ENCODE data around the gene ANKRD40. TPM values are rescaled to one million over a fixed set of nuclear protein-coding genes. Genes with fewer than 3 reads are reported as not detected.

The ANKRD40 gene
- total RNA-seq, 1 donor from 2014 or later, result 27.3 TPM

DNA sequence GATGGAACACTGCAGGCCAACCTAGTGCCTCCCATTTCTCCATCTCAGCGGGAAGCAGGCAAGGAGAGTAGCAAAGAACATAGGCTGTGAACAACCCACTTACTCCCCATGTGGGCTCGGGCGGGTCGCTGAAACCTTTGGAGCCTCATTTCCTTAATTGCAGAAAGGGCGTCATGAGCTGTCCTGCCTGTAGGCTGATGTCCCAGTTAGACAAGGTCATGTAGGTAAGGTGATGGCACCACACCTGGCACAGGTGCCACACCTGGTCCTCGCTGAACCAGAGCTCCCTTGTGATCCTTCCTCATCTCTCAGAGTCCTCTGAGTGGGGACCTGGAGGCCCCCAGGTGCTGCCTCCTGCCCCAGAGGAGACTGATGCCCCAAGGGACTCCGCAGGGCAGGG is 50.1 kb downstream of the ANKRD40 start:
- TF ChIP-seq, protein P1, sequence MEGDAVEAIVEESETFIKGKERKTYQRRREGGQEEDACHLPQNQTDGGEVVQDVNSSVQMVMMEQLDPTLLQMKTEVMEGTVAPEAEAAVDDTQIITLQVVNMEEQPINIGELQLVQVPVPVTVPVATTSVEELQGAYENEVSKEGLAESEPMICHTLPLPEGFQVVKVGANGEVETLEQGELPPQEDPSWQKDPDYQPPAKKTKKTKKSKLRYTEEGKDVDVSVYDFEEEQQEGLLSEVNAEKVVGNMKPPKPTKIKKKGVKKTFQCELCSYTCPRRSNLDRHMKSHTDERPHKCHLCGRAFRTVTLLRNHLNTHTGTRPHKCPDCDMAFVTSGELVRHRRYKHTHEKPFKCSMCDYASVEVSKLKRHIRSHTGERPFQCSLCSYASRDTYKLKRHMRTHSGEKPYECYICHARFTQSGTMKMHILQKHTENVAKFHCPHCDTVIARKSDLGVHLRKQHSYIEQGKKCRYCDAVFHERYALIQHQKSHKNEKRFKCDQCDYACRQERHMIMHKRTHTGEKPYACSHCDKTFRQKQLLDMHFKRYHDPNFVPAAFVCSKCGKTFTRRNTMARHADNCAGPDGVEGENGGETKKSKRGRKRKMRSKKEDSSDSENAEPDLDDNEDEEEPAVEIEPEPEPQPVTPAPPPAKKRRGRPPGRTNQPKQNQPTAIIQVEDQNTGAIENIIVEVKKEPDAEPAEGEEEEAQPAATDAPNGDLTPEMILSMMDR (conservative IDR thresholded peaks at IDR 0.05; ENCODE audit: low read depth, low read length), result no peak
- no peak overlapping the region for H3K4me3 ChIP-seq (ENCODE audit: low read depth, low read length)
- DNase-seq (ENCODE audit: low read depth), result no peak

DNA sequence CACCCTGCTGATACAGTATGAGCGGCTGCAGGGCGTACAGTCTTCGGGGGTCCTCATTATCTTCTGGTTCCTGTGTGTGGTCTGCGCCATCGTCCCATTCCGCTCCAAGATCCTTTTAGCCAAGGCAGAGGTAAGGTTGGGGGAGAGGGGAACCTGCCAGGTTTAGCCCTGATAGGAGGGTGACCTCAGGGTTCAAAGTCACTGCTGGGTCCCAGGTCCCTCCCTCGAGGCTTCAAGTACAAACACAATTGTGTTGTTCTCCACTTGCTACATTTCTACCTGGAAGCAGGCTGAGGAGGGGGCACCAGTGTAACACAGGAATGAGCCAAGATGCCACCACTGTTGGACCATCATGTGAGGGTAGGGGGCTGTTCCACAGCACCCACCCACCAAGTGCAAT is 50.7 kb downstream of the ANKRD40 start:
- TF ChIP-seq, protein P1 (conservative IDR thresholded peaks at IDR 0.05; ENCODE audit: low read depth, low read length), result no peak
- H3K4me3 ChIP-seq (ENCODE audit: low read depth, low read length), result no peak overlapping the region
- DNase-seq (ENCODE audit: low read depth), result no peak

DNA sequence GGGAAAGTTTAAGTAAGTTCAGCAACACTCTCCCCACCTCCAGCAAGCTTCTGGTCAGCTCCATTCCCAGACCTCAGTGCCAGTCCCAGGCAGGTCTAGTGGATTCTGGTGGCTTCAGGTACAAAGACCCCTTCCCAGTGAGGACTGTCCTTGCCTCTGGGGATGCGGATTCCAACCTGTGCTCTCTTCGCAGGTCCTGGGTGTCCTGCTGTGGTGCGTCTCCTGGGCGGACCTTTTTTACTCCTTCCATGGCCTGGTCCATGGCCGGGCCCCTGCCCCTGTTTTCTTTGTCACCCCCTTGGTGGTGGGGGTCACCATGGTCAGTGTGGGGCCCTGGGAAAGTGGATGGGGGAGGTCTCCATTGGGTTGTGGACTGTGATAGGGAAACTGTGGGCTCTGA is 51.2 kb downstream of the ANKRD40 start:
- no peak overlapping the region for H3K4me3 ChIP-seq (ENCODE audit: low read depth, low read length)
- TF ChIP-seq, protein P1 (conservative IDR thresholded peaks at IDR 0.05; ENCODE audit: low read depth, low read length), result no peak
- DNase-seq (ENCODE audit: low read depth), result no peak

DNA sequence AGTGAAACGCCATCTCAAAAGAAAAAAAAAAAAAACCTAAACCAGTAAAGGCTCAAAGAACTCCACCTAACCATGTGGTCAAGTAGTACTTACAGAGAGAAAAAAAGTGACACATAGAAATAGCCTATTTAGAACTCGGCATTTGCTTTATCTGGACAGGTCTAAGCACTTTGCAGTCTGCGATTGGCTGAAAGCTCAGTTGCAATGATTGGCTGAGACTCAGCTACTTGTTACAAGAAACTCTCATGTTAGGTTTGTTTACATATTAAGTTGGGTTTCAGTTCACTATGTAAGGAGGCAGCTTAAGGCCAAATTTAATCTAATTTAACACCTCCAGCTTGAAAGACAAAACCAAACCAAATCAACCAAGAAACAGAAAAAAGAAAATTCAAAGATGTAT is 54.0 kb downstream of the ANKRD40 start:
- H3K4me3 ChIP-seq (ENCODE audit: low read depth, low read length), result no peak overlapping the region
- TF ChIP-seq, protein P1 (conservative IDR thresholded peaks at IDR 0.05; ENCODE audit: low read depth, low read length), result no peak
- no peak for DNase-seq (ENCODE audit: low read depth)

DNA sequence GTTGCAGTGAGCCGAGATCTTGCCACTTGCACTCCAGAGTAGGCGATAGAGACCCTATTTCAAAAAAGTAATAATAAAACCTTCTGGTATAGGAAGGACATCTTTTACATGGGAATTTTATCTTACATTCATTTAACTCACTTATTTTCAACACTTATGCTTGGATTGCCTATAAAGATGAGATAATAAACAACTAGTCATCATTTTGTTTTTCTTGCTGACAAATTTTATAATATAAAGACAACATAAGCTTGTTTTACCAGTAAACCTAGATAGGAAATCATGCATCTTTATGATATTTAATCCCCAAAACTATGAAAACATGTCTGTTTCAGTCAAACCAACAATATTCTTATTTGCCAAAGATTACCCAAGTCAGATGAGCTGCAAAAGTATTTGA is 56.1 kb downstream of the ANKRD40 start:
- no peak overlapping the region for H3K4me3 ChIP-seq (ENCODE audit: low read depth, low read length)
- DNase-seq (ENCODE audit: low read depth), result no peak
- TF ChIP-seq, protein P1 (conservative IDR thresholded peaks at IDR 0.05; ENCODE audit: low read depth, low read length), result no peak

DNA sequence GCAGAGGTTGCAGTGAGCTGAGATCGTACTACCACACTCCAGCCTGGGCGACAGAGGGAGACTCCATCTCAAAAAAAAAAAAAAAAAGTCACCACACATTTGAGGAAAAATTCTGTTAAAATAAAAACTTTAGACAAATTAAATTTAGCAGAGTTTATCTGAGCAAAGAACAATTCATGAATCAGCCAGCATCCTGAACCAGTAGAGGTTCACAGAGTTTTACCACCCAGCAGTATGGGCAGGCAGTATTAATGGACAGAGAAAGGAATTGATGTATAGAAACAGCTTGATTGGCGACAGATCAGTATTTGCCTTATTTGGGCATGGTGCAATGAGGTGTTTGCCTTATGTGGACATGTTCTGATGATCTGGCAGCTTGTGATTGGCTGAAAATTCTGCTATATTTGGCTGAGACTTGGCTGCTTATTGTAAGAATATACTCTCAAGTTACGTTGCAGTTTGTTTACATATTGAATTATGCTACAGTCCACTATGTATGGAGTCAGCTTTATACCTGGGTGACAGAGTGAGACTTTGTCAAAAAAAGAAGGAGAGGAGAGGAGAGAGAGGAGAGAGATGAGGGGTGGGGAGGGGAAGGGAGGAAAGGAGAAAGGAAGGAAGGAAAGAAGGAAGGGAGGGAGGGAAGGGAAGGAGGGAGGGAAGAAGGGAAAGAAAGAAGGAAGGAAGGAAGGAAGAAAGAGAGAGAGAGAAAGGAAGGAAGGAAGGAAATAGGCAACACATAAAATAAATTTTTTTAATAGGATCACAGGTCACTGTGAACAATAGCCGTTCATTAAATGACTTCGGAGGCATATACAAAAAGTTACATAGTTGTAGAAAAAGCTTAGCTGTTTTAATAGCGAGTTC is 58.4 kb downstream of the ANKRD40 start:
- TF ChIP-seq, protein P1 (conservative IDR thresholded peaks at IDR 0.05; ENCODE audit: low read depth, low read length), result no peak
- H3K4me3 ChIP-seq (ENCODE audit: low read depth, low read length), result no peak overlapping the region
- DNase-seq (ENCODE audit: low read depth), result no peak

DNA sequence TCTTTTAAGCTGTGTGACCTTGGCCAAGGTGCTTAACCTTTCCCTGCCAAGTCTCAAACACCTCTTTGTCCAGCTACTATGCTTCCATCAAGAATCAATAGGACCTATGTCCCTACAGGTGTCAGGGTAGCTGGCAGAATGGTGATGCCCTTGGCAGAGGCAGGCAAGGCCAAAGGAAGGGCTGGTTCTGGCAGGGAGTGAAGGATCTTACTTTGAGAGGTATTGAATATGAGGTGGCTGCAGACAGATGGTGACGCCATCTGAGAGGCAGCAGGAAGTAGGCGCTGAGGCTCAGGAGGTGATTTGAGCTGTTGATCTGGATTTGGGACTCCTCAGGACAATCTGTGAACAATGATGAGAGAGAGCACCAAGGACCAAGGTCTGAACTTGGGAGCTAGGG is 60.5 kb downstream of the ANKRD40 start:
- TF ChIP-seq, protein P1 (conservative IDR thresholded peaks at IDR 0.05; ENCODE audit: low read depth, low read length), result no peak
- H3K4me3 ChIP-seq (ENCODE audit: low read depth, low read length), result no peak overlapping the region
- no peak for DNase-seq (ENCODE audit: low read depth)
